Hepatocyte (in vitro differentiated cells): ENCODE measurements around the gene SGPP2. TPM values are rescaled to one million over a fixed set of nuclear protein-coding genes. Genes with fewer than 3 reads are reported as not detected.

Source experiments
- DNase-seq: peaks from one replicate; pipeline ENCODE4 v3.0.0-alpha.2; 2016; ENCODE audit warnings: low spot score
- H2AFZ ChIP-seq: fragments of 200-600 bp; sonication (generic); 2 replicates; pipeline ENCODE4 v1.6.0; 2016; ENCODE audit warnings: antibody characterized with exemption, mild to moderate bottlenecking
- H3K27ac ChIP-seq: fragments of 200-600 bp; sonication (generic); 2 replicates; pipeline ENCODE4 v1.5.1; 2016; ENCODE audit warnings: mild to moderate bottlenecking
- H3K27me3 ChIP-seq: fragments of 200-600 bp; sonication (generic); 2 replicates; pipeline ENCODE4 v1.6.1; 2016
- H3K36me3 ChIP-seq: fragments of 200-600 bp; sonication (generic); replicated peaks from 2 replicates; pipeline ENCODE4 v1.5.1; 2016; ENCODE audit warnings: low read depth; ENCODE audit not compliant: insufficient read depth
- H3K4me1 ChIP-seq: fragments of 200-600 bp; sonication (generic); 2 replicates; pipeline ENCODE4 v1.5.1; 2016; ENCODE audit warnings: mild to moderate bottlenecking, moderate library complexity; ENCODE audit not compliant: insufficient read depth
- H3K4me2 ChIP-seq: fragments of 200-600 bp; sonication (generic); 2 replicates; pipeline ENCODE4 v1.6.0; 2016
- H3K4me3 ChIP-seq: fragments of 200-600 bp; sonication (generic); 2 replicates; pipeline ENCODE4 v1.5.1; 2016; ENCODE audit warnings: mild to moderate bottlenecking
- H3K79me2 ChIP-seq: fragments of 200-600 bp; sonication (generic); 2 replicates; pipeline ENCODE4 v1.6.0; 2017; ENCODE audit warnings: mild to moderate bottlenecking
- H3K9me2 ChIP-seq: fragments of 200-600 bp; sonication (generic); replicated peaks from 2 replicates; pipeline ENCODE4 v1.6.0; 2017; ENCODE audit warnings: mild to moderate bottlenecking; ENCODE audit not compliant: insufficient read depth
- H3K9me3 ChIP-seq: fragments of 200-600 bp; sonication (generic); 2 replicates; pipeline ENCODE4 v1.5.1; 2016; ENCODE audit warnings: low read depth, mild to moderate bottlenecking
- H4K20me1 ChIP-seq: fragments of 200-600 bp; sonication (generic); 2 replicates; pipeline ENCODE4 v1.6.0; 2016; ENCODE audit warnings: mild to moderate bottlenecking; ENCODE audit not compliant: insufficient read depth, poor library complexity, severe bottlenecking
- EZH2 ChIP-seq: fragments of 200-600 bp; sonication (generic); IDR thresholded peaks from 2 replicates; pipeline ENCODE4 v1.6.1; 2016; ENCODE audit warnings: antibody characterized with exemption, mild to moderate bottlenecking, borderline replicate concordance
- EZH2phosphoT487 ChIP-seq: fragments of 200-600 bp; sonication (generic); IDR thresholded peaks from one replicate; pipeline ENCODE4 v1.6.1; 2018; ENCODE audit warnings: antibody characterized with exemption, mild to moderate bottlenecking, low read depth, moderate library complexity; ENCODE audit not compliant: unreplicated experiment, severe bottlenecking
- WGBS: methylation state at CpG from one replicate; pipeline ENCODE4 v1.1.6; 2016; ENCODE audit warnings: low lambda C conversion rate; ENCODE audit errors: missing lambda C conversion rate; 5-methylcytosine and 5-hydroxymethylcytosine counted together
- polyA plus RNA-seq: library from polyadenylated mRNA; unstranded; fragments of >200 nt; fragmentation: Nextera tagmentation; extraction: Ambion mirVana; gene quantifications from 2 replicates; pipeline ENCODE4 v1.2.1, GENCODE V29; 2016
- total RNA-seq: library from RNA; depleted of rRNA; stranded (reverse); fragments of >200 nt; gene quantifications from 2 replicates; pipeline ENCODE4 v1.2.3, GENCODE V29; 2014
- TF ChIP-seq, protein P1 (sequence below): fragments of 200-600 bp; sonication (generic); IDR thresholded peaks from 2 replicates; pipeline ENCODE4 v1.5.1; 2016; ENCODE audit warnings: antibody characterized with exemption, mild to moderate bottlenecking; ENCODE audit not compliant: poor library complexity

Gene SGPP2
- total and polyA plus RNA-seq, 2 experiments from 2014 or later: 1.4 to 1.8 TPM

DNA sequence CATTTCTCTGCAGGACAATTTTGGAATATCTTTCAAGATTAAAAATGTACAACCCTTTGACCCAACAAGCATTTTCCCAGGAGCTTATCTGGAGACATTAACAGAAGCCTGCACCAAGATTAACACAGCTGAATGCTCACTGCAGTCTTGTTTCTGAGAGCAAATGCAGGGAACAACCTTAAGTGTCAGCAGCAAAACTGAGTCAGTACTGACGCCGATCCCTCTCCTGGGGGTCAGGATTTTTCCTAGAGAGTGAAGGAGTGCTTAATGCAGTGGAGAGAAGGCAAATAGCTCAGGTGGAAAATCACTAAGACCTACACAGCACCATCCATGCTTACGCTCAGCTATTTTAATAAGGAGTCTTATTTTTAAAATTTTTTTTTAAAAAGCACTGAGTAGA is 42.8 kb upstream of the SGPP2 start:
- DNase-seq: no peak
- no peak overlapping the region for H2AFZ ChIP-seq
- H3K4me3 ChIP-seq: no peak overlapping the region
- H3K4me2 ChIP-seq: no peak overlapping the region
- H3K9me2 ChIP-seq: no peaks in the 10 kb centered on the region
- H4K20me1 ChIP-seq: no peaks in the 10 kb centered on the region
- WGBS: 62% methylated on average over 3 of the region's 3 CpGs
- H3K4me1 ChIP-seq: no peaks in the 10 kb centered on the region
- H3K79me2 ChIP-seq: no peaks in the 10 kb centered on the region
- H3K27me3 ChIP-seq: no peaks in the 10 kb centered on the region
- TF ChIP-seq EZH2: no peak
- H3K36me3 ChIP-seq: no peaks in the 10 kb centered on the region
- no peak overlapping the region for H3K27ac ChIP-seq
- H3K9me3 ChIP-seq: no peaks in the 10 kb centered on the region

DNA sequence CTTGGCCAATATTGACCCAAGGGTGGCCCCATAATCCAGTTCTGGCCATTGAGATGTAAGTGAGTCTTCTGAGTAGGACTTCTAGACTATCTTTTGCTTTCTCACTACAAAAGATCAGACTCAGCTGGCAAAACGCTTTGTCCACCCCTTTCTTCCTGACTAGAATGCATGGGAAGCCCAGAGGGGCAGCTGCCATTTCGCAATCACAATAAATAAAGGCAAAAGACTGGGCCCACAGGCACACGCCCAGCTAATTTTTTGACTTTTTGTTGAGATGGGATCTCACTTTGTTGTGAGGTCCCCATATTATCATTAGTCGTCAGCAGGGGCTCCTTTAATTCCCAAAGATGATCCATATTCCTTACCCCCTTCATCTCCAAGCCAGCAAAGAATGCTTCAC is 41.1 kb upstream of the SGPP2 start:
- no peaks in the 10 kb centered on the region for H3K9me3 ChIP-seq
- H3K79me2 ChIP-seq: no peaks in the 10 kb centered on the region
- no peak overlapping the region for H3K27ac ChIP-seq
- no peaks in the 10 kb centered on the region for H3K9me2 ChIP-seq
- no peaks in the 10 kb centered on the region for H3K27me3 ChIP-seq
- H3K36me3 ChIP-seq: no peaks in the 10 kb centered on the region
- no peak overlapping the region for H2AFZ ChIP-seq
- H3K4me2 ChIP-seq: no peak overlapping the region
- H3K4me1 ChIP-seq: no peaks in the 10 kb centered on the region
- H3K4me3 ChIP-seq: no peak overlapping the region
- no peak for DNase-seq
- 82% methylated on average over 4 of the region's 4 CpGs for WGBS
- H4K20me1 ChIP-seq: no peaks in the 10 kb centered on the region
- TF ChIP-seq, protein P1, sequence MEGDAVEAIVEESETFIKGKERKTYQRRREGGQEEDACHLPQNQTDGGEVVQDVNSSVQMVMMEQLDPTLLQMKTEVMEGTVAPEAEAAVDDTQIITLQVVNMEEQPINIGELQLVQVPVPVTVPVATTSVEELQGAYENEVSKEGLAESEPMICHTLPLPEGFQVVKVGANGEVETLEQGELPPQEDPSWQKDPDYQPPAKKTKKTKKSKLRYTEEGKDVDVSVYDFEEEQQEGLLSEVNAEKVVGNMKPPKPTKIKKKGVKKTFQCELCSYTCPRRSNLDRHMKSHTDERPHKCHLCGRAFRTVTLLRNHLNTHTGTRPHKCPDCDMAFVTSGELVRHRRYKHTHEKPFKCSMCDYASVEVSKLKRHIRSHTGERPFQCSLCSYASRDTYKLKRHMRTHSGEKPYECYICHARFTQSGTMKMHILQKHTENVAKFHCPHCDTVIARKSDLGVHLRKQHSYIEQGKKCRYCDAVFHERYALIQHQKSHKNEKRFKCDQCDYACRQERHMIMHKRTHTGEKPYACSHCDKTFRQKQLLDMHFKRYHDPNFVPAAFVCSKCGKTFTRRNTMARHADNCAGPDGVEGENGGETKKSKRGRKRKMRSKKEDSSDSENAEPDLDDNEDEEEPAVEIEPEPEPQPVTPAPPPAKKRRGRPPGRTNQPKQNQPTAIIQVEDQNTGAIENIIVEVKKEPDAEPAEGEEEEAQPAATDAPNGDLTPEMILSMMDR: no peak
- no peak for TF ChIP-seq EZH2
- TF ChIP-seq EZH2phosphoT487: no peak

DNA sequence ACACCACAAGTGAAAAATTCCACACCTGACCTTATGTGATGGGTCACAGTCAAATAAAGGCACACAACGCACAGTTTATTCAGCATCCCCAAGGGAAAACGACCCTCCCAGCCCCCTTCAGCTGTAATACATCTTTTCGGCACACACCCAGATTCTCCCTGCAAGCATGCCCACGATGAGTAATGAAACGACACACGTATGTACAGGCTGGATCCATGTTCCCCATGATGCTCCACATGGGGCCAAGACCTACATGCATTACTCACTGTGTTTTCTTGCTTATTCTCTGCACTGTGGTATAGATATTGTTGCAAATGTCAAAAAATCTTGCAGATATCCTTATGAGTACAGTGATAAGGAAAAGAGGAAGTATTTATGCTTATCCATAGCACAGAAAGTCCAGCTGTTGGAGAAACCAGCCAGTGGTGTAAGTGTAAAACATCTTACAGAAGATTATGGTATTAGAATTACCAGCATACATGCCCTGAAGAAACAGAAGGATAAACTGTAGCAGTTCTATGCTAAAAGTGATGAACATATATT is 32.5 kb upstream of the SGPP2 start:
- Histone ChIP-seq H3K36me3 (no peaks in the 10 kb centered on the region), H3K27me3 (no peaks in the 10 kb centered on the region), H3K79me2 (no peaks in the 10 kb centered on the region), H3K4me2 (no peak overlapping the region), H3K9me2 (no peaks in the 10 kb centered on the region), H3K27ac (no peak overlapping the region), H3K9me3 (peaks cover 4% of the 10 kb centered on the region), H4K20me1 (no peaks in the 10 kb centered on the region), H3K4me1 (no peaks in the 10 kb centered on the region), H2AFZ (no peak overlapping the region), H3K4me3 (no peak overlapping the region)
- 84% methylated on average over 6 of the region's 6 CpGs for WGBS
- no peak for DNase-seq
- TF ChIP-seq EZH2phosphoT487: no peak
- TF ChIP-seq, protein P1: no peak
- TF ChIP-seq EZH2: no peak

DNA sequence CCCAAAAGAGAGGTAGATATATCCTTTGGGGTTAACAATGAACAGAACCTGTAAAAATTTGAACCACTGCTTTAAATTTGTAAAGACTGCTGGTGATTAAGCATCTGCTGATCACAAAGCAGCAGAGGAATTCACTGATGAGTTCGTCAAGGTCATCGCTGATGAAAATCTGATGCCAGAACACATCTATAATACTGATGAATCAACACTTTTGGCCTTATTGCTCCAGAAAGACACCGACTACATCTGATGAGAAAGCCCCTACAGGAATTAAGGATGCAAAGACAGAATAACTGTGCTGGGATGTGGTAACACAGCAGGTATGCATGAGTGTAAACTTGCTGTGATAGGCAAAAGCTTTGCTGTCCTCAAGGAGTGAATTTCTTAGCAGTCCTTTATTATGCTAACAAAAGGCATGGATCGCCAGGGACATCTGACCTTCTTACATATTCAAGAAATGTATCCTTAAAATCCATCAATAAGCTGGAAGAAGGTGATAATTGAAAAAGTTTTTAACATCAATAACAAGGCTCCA is 30.5 kb upstream of the SGPP2 start:
- 56% methylated on average over 4 of the region's 4 CpGs for WGBS
- Histone ChIP-seq H3K27ac (no peak overlapping the region), H4K20me1 (no peaks in the 10 kb centered on the region), H3K79me2 (no peaks in the 10 kb centered on the region), H3K4me3 (no peak overlapping the region), H3K9me3 (peaks cover 4% of the 10 kb centered on the region), H3K27me3 (no peaks in the 10 kb centered on the region), H3K4me2 (no peak overlapping the region), H3K36me3 (no peaks in the 10 kb centered on the region), H3K4me1 (no peaks in the 10 kb centered on the region), H2AFZ (no peak overlapping the region), H3K9me2 (no peaks in the 10 kb centered on the region)
- no peak for TF ChIP-seq EZH2phosphoT487
- TF ChIP-seq, protein P1: no peak
- no peak for TF ChIP-seq EZH2
- DNase-seq: no peak
